HG02798 (cell line): ENCODE measurements around the gene LRBA.

Experiments used
- ATAC-seq: cut with Tn5 transposase; IDR thresholded peaks from one replicate; pipeline ENCODE4 v1.9.1; 2021; ENCODE audit warnings: mild to moderate bottlenecking; ENCODE audit not compliant: unreplicated experiment, poor library complexity

The LRBA gene

DNA sequence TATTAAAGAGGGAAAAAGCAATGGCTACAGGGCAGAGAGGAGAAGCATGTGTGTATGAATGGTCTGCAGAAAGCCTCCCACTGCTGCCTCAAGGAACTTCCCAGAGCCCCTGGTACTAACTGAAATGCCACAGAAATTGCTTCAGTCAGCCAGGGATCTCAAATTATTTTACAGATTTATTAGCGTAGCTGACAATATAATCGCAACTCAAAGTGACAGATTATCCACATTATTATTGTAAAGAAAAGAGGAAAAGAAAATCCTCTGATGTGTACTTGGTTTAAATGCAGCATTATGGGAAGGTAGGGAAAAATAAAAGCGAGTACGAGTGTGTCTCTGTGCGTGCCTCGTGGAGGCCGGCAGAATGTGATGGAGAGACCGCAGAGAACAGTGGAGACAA is 734.1 kb downstream of the LRBA start:
- no peak for ATAC-seq

DNA sequence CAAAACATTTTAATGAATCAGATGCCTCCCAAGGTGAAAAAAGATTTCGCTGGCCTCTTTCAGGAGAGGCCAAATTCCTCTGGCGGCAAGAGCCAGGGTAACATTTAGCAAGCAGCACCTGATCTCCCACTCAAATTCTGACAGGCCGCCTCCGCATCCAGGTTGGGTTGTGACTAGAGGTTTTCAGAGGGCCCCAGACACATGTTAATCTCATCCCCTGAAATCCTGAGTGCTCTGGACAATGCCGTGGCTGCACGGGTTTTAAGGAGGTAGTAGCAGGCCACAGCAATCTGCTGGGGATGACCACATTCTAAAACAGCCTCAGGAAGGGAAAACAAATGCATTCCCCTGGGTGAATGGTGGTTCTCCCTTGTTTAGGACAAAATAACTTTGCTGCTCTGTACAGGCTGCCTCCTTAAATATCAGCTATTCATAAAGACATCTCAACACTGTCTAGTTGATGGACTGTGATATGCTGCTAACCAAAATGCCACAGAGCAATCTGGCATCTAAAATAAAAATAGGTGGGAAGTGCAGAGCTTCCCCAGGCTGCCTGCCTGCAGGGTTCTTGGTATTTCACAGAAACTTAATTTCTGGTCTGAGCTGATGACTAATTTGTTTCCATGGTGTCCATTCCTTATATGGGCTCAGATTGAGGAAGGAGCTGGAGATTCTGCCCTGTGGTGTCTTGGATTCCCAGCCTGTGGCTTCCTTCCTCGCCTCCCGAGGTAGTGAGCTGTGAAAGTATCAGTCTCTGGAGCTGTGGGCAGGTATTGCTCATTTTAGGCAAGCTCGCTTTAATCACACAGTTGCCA is 734.8 kb downstream of the LRBA start:
- ATAC-seq = no peak

DNA sequence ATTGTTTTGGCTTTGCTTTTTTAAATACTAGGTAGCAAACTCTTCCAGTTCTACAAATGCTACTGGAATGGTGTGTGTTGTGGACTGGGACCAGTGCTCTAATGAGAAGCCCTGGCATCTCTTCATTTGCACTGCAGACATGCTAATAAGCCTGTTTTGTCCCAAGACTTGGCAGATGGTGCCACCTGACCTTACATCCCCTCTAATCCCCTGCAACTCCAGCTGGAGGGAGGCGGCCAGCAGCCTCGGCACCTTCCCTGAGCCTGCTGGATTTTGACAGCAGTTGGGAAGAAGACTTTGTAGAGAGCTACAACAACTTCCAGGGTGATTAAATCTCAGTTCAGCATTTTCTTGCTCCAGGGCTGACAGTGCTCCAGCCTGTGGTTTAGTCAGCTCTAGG is 736.9 kb downstream of the LRBA start:
- no peak for ATAC-seq

DNA sequence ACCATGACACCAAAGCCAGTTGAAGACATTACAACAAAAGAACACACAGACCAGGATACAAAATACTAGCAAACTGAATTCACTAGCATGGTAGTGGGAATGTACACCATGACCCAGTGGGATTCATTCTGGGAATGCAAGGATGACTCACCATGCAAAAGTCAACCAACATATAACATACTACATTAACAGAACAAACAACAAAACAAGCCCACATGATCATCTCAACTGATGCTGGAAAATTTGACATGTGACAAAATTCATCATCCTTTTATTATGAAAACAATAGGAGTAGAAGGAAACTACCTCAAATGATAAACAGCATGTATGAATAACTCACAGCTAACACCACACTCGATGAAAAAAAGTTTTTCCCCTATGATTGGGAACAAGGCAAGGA is 746.6 kb downstream of the LRBA start:
- ATAC-seq = no peak

DNA sequence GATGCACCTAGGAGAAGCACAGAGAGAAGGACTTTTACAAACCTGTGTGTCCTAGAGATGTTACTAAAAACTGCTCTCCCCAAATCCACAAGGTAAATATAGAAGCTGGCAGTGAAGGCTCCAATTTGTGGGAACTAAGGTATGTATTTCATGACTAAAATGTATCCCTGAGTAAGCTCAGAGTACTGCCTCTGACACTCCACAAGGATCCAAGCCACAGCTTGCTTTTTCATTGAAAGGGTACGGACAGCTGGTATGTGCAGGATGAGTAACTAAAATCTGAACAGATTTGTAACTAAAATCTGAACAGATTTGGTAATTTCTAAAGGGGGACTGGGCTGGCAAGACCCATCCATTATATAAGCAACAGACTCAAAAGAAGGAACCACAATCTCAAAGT is 749.3 kb downstream of the LRBA start:
- ATAC-seq = no peak

DNA sequence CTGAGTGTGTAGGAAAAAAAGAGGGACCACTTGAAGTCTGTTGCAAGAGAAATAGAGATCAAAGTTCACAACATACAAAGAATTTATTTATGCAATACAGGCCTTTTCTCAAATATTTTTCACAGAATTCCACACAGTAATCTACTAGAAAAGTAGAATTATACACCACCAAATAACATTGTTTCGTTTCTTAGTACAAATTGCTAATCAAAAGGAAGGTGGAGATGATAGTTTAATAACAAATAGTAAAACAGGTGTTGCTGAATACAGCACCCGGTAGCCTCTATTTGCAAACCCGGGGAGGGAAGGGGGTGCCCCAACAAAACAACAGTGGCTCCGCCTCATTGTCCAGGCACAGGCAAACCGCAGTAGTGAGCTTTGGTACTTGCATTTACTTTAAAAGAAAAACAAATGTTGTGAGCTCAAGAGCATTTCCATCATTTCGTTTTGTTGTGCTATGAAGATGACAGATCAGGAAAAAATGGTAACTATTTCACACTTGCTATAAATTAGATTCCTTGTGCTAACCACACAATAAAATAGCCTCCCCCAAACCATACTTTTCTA is 750.4 kb downstream of the LRBA start:
- ATAC-seq = no peak

DNA sequence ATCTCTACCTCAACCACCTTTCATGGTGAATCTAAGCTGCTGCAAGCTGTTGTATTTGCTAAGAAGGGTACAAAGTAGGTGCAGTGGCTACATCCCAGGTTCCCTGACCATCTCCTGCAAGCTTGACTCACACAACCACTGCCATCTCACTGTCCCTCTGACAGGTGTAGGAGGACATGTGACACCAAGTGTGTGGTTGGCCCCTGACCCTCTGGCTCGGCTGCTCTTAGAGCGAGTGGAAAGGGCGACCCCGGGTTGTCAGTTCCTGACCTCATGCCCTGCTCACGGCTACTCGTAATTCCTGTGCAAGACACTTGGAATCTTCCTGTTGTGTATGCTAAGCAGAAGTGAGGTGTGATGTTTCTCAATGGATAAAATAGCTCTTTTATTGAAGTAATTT is 752.5 kb downstream of the LRBA start:
- no peak for ATAC-seq

DNA sequence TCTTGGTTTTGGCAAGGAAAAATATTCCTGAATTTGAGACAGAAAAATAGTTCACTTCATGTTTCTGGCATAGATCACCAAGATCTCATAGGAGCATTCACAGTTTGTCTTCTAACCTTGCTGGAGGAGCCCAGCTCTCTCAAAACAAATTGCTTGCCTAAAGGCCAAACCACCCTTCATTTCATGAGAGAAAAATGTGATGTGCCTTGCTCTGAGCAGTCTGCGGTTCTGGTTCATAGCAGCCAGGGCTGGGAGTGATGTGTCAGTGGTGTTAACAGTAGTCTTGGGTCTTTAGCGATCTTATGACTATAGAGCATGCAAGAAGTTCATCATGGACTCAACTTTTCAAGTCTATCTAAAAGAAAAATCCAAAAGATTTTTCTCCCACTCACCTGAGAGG is 753.5 kb downstream of the LRBA start:
- ATAC-seq = no peak

DNA sequence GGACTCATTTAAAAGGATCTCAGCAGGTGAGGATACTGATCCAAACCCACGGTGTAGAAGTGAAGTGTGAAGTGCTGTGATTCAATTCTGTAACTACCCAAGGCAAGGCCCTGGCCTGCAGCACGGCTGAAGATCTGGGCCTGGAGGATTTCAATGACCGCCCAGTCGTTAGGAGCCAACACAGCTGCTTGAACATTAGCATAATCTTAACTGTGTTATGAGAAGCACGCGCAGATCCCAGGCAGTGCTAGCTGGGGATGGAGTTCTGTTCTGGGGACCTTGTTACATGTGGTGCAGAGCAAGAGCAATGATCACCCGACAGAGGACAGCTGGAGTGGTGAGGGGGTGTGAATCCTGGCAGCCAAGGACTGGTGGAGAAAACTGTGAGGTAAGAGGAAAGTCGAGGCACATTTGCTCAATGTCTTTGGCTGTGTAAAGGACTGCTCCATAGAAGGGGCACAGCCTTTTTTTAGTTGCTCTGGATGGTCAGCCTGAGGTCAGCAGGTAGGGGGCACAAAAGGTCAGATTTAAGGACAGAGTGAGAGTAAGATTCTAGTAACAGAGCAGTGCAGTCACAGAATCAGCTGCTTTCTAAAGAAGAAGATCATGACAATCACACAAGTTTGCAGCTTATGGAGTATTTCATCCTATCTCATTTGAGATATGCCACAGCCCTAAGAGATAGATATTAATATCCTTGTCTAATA is 755.1 kb downstream of the LRBA start:
- no peak for ATAC-seq

DNA sequence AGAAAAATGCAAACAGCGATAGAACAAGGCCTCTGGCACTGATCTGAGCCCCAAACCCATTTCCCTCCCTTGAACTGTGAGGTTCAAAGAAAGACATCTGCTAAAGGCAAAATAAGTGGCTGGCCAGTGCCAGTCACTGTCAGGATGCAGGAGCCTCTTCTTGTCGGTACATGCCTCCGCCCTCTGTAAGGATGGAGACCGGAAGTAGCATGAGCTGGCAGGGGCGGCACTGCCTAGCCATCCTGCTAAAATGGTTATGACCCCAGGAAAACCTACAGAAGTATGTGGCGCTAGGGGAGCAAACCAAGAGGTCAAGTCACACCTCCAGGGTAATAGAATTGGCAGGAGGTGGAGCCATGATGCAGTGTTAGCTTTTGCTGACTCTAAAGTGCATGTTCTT is 756.5 kb downstream of the LRBA start:
- ATAC-seq = no peak

DNA sequence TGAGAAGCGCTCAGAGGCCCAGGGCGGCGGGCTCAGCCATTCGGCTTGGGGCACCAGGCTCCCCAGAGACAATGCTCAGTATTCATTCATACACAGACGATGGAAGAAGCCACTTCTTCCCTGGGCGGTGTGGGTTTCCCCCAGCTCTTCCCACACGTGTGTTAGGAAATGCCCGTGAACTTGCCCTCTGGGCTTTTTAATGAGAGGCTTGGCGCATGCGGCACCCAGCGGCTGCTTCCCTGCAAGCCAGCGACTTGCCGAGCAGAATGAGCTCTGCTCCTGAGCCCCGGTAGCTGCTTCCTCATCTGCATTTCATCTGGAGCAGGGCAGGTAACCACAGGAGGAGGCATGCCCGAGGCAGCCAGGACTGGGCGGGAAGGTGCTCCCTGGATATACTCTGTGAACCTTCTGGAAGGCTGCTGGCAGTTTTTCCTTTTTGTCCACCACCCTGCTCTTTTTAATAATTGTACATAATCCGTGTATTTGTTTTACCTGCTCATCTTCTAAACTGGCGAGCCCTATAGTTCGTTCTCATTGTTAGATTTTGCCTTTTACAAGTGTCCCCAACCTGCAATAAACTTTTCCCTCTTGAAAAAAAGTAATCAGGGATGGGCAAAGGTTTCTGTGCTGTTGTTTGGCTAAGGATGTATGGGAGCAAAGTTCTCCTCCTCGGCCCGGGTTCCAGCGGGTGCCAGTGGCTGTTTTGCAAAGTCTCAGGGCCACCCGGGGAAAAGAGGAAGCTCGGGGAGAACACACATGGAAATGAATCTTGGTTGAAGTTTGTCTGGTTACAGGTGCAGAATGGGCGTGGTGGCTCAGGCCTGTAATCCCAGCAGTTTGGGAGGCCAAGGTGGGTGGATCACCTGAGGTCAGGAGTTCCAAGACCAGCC is 758.0 kb downstream of the LRBA start:
- ATAC-seq = no peak

DNA sequence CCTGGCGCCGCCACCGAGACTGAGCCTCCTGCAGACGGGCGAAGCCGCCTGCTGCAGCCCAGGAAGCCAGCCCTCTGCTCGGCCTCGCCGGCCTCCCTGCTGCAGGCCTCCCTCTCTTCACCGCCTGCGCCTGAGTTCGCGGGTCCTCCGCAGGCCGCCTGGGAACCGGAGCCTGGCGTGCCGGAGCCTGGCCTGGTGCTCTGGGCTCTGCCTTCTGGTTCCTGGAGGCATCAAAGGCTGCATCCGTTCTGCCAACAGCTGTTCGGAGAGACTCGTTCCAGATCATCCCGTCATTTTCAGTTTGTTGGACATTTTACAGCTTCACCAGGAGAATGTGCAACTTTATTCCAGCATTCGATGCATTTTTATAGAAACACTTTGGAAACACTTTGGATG is 758.9 kb downstream of the LRBA start:
- ATAC-seq = no peak

DNA sequence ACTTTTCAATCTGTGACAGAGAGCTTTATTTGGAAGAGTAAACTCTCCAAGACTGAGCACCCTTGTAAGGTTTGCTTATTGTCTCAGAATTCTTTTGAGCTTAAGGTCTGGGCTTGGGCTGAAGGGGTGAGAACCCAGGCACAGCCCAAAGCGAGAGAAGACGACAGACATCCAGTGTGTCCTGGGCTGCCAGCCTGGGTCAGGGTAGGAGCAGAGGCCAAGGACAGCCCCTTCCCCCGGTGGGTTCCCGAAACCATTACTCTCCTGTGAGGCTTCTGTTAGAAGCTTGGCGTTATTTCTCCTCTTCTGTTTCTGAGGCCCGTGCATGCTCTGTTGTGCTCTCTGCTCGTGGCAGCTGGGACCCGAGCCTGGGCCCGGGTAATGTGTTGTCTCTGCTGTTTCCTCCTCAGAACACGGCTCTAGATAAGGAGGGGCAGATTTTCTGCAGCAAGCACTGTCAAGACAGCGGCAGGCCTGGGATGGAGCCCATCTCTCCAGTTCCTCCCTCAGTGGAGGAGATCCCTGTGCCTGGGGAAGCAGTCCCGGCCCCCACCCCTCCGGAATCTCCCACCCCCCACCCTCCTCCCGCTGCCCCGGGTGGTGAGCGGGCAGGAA is 759.4 kb downstream of the LRBA start:
- no peak for ATAC-seq

DNA sequence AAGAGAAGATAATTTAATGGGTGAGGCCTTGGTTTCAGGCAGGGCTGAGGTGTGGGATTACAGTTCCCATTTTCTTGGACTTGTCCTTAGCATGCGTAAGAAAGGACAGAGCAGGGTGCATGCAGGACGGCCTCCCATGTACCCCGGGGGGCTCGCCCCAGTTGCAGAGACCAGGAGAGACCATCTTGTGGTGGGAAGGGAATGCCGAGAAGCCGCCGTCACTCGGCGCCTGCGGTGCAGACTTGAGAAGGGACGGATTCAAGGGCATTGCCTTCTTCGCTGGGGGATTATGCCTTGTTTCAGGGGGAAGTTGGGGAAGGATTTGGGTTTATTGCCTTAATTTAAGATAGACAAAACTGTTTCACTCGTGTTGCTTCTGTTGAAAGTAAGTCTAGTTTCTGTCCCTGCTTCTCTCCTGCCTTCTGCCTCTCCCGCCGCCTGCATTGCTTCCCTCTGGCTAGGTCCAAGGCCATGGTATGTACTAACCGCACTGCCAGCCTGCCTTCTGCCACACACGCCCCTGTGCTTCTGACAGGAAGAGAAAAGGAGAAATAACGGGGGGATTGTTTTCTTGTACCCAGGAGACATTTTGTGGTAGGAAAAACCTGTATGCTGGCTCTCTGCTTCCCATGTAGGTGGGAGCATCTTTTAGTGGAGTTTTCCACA is 761.0 kb downstream of the LRBA start:
- no peak for ATAC-seq

DNA sequence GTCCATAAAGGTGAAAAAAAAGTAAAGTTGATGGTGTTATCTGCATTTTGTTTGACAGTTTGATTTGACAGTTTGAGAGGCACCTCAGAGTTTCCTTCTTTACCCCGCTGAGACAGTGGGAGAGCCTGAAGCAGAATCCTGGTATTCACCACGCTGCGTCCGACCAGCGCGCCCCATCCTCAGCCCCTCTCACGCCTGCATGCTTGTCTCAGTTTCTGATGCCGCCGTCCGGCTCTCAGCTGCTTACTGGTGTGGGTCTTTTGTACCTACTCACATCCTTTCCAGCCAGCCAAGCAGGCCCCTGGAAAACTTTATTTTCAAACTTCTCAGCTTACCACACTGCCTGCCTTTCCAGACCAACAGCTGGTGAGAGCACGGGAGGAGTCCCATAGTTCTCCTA is 761.7 kb downstream of the LRBA start:
- ATAC-seq = no peak

DNA sequence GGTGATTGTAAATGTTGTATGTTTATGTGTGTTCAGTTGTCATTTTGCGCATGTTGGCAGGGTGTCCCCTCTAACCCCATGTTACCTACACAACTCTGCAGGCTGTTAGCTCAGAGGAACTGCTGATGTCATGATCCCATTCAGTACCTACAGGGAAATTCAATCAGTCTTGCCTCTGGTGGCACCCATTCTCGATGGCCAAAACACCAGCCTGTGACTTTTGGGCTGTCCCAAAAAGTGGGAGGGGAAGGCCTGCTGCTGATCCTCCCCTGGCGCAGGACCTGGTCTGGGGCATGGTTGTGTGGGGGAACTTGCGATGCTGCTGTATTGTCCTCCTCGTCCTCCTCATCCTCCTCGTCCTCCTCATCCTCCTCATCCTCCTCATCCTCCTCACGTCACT is 762.3 kb downstream of the LRBA start:
- no peak for ATAC-seq

DNA sequence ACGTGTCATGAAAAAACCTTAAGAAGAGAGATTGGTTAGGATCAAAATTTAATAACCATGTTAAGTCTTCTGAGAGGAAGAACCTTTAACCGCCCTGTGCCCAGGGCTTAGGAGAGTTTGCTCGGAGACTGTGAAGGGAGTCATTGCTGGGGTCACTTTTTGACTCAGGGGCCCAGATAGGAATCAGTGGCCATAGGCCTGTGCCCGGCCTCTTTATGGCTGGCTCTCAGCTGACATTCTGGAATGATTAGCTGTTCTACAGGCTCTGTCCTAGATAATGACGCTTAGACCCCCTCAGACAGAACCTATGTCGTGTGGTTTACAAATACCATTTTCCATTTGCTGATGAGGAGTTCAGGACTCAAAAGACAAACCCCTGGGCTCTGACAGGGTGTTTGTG is 762.8 kb downstream of the LRBA start:
- ATAC-seq = no peak

DNA sequence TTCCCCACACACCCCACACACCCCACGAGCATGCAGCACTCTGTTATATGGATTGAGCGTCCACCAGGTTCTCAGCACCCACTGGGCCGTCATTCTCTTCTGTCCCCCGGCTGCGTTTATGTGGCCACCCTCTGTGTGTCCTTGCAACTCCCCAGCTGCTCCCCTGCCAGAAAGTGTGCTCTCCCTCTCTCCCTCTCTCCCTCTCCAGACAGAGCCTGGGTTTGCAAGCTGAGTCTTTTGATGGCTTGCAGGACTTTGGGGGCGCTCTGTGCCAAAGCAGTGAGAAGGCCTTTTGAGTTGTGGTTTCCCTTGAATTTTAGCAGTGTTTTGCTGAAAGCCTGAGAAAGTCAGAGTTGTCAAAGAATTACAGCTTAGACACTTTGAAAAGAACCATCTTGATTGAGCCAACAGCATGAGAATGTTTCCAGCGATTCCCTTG is 763.3 kb downstream of the LRBA start:
- ATAC-seq = no peak

DNA sequence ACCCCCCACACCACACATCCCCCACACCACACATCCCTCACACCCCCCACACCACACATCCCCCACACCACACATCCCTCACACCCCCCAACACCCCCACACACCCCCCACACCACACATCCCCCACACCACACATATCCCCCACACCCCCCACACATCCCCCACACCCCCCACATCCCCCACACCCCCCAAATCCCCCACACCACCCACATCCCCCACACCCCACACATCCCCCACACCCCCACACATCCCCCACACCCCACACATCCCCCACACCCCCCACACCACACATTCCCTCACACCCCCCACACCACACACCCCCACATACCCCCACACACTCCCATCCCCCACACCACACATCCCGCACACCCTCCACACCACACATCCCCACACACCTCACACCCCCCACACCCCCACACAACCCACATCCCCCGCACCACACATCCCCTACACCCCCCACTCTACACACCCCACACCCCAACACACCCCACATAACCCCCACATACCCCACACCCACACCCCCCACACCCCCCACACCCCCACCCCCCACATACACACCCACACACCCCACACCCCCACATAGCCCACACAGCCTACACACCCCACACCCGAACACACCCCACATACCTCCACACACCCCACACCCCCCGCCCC is 764.0 kb downstream of the LRBA start:
- no peak for ATAC-seq
